CD4-positive, alpha-beta T cell treated with Interleukin-17A for 4 hours (primary cell): Measurements from ENCODE around the gene ANAPC10.
"Not testable (repeated sequence)": the region's sequence is repeated elsewhere in the genome, so short reads cannot be mapped to it uniquely, and the experiment has no call there.

ENCODE experiments used
- DNase-seq: peaks from one replicate; pipeline ENCODE4 v3.0.0-alpha.2; 2020; ENCODE audit warnings: mixed read lengths

Gene ANAPC10

DNA sequence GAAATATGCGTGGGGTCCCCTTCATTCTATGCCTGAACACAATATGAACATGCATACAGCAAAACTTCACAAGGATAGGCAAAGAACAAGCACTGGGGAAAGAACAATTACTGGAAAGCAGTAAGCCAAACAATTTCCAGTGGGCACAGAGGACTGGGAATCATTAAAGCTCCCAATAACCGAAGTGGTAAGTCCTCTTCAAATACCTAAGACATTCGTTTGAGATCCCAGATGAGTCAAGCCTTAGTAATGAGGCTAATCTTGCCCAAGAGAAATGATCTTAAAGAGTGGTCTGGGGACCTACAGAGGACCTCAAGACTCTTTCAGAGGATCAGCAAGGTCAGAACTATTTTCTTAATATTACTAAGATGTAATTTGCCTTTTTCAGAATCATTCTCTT is 28.6 kb downstream of the ANAPC10 start:
- no peak for DNase-seq

GRCh38 chr4:145066063-145066501 is 31.9 kb downstream of the ANAPC10 start:
- no peak for DNase-seq

DNA sequence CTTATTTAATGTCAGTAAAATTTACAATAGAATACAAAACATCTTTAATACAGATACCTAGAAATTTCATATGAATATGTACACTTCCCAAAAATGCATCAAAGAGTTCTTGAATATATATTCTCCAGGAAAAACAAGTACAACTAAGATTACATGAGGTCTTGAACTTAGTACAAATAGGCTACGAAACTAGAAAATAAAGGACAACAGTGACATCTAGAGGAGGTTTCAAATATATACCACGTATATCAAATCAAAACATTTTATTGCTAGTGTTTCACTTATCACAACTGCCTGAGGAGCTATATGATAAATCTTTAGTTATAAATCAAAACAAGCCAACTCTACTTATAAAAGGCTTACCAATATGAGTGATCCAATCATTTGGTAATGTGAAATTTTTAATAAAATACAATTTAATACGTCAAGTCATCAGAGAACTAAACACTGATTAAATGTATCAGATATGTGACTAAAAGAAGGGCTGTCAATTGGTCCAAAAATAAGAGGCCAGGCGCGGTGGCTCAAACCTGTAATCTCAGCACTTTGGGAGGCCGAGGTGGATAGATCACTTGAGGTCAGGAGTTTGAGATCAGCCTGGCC is 36.6 kb downstream of the ANAPC10 start:
- no peak for DNase-seq

GRCh38 chr4:145058256-145058655 is 39.7 kb downstream of the ANAPC10 start:
- no peak for DNase-seq

- no peak for DNase-seq
Measured at GRCh38 chr4:145056325-145057130, 41.5 kb downstream of the ANAPC10 start.

DNA sequence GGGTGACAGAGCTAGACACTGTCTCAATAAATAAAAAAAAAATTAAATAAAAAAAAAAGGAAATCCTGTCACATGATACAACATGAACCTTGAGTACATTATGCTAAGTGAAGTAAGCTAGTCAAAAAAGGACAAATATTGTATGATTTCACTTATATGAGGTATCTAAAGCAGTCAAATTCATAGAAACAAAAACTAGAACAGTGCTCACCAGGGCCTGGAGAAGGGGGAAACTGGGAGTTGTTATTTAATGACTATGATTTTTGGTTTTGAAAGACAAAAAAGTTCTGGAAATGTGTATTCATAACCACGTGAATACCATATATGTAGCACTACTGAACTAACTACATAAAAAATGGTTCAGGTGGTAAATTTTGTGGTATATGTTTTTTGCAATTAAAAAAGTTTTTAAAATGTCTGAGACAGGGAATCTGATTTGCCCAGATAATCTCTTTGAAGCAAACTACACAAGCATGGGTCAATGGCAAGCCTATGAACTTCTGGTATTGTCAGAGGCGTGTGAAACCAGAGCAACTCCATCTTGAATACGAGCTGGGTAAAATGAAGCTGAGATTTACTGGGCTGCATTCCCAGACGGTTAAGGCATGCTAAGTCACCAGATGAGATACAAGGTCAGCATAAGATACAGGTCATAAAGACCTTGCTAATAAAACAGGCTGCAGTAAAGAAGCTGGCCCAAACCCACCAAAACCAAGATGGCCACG is 42.3 kb downstream of the ANAPC10 start:
- DNase-seq, result no peak

DNA sequence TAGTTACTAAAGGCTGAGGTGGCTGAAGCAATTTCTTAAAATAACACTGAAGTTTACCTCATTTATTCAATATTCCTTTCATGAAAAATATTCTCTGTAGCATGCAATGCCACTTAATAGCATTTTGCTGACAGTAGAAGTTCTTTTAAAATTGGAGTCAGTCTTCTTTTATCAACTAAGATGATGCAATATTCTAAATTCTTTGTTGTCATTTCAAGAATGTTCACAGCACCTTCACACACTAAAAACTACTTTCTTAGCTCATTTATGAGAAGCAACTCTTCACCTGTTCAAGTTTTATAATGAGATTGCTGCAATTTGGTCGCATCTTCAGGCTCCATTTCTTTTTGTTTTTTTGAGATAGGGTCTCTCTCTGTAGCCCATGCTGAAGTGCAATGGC is 48.8 kb downstream of the ANAPC10 start:
- DNase-seq, result no peak

GRCh38 chr4:145048817-145049216 is 49.2 kb downstream of the ANAPC10 start:
- DNase-seq, result no peak

DNA sequence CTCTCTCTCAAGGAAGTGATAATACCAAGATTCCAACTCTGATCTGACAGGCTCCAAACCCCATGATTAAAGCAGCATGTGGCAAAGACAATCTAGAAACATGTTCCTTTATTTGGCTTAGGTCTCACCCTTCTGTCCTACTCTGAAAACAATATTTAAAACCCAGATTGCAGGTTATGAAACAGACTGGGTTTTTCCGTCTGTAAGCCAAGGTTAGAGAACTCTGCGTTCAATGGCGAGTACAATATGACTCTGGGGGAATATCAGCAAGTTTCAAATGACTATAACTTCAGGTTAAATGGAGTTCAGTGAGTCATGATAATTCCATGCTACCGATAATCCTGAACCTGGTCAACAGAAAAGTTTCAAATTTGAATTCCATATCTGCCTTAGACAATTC is 50.8 kb downstream of the ANAPC10 start:
- no peak for DNase-seq

GRCh38 chr4:145045180-145045579 is 52.8 kb downstream of the ANAPC10 start:
- no peak for DNase-seq

- no peak for DNase-seq
Measured at GRCh38 chr4:145044341-145044740, 53.7 kb downstream of the ANAPC10 start.

GRCh38 chr4:145043306-145043705 is 54.7 kb downstream of the ANAPC10 start:
- DNase-seq, result no peak

- DNase-seq, result no peak
Measured at GRCh38 chr4:145042601-145043285, 55.3 kb downstream of the ANAPC10 start.

GRCh38 chr4:145041378-145041777 is 56.6 kb downstream of the ANAPC10 start:
- no peak for DNase-seq

DNA sequence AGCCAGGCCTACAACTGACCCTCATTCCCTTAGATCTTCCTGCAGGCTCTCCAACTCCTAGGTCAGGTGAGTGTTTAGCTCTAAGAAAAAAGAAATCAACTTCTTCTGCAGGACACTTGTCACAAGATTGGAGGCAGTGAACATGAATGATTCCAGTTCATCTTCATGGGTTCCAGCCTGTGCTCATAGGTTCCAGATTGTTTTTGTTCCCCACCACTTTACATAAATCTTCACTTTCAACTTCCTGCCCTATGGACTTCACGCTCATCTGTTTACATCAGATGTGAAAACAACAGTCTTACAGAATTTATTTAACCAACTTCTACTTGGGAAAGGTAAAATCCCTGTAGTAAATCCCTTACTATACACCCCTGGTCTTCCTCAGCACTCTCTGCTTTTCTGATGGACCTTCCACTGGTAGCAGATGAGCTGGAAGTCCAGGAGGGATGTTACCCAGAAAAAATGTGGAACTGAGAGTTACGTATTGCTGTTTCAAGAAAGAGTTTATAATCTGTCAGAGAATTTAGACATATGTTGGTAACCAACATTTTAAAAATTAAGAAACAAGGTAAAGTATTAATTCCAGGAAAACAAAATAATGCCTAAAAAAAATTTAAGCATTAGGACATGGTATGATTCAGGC is 62.4 kb downstream of the ANAPC10 start:
- no peak for DNase-seq

- no peak for DNase-seq
Measured at GRCh38 chr4:145034727-145035211, 63.2 kb downstream of the ANAPC10 start.

DNA sequence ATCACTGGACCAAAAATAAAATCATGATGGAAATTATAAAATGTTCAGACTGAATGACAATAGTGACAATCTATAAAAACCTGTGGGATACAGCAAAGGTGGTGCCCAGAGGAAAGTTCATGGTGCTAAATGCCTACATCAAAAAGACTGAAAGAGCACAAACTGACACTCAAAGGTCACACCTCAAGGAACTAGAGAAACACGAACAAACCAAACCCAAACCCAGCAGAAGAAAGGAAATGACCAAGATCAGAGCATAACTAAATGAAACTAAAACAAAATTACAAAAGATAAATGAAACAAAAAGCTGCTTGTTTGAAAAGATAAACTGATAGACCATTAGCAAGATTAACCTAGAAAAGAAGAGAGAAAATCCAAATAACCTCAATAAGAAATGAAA is 78.7 kb downstream of the ANAPC10 start:
- DNase-seq, result no peak

DNA sequence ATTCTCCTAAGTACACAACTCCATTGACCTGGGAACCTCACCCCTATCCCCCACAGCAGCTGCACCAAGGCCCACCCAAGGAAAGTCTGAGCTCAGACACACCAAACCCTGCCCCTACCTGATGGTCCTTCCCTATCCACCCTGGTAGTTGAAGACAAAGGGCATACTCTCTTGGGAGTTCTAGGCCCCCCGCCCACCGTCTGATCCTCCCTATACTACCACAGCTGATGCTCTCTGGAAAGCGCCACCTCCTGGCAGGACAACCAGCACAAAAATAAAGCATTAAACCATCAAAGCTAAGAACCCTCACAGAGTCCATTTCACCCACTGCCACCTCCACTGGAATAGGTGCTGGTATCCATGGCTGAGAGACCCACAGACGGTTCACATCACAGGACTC is 83.6 kb downstream of the ANAPC10 start:
- no peak for DNase-seq

DNA sequence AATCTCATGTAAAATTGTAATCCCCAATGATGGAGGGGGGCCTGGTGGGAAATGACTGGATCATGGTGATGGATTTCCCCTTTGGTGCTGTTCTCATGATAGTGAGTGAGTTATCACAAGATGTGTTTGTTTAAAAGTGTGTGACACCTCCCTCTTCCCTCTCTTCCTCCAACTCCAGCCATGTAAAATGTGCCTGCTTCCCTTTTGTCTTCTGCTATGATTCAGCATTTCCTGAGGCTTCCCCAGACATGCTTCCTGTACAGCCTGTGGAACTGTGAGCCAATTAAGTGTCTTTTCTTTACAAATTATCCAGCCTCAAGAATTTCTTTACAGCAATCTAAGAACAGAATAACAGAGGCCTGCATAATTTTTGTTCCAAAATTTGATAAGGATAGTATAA is 85.2 kb downstream of the ANAPC10 start:
- DNase-seq, result no peak

DNA sequence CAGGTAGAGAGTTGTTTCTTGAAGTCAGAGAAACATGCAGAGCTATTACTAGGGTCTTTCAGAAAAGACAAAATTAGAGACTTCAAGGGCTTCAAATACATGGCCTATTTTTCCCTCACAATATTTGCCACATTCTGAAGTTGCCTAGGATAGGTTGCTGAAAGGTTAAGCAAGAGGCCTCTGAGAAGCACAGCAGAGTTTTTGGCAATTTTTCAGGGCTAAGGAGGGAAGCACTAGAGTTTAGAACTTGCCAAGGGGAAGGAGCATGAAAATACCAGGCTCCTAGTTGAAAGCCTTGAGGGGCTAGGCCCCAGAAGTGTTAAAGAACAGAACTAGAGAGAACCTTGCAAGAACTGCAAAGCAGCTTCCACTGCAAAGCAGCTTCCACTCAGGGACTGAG is 86.4 kb downstream of the ANAPC10 start:
- no peak for DNase-seq

DNA sequence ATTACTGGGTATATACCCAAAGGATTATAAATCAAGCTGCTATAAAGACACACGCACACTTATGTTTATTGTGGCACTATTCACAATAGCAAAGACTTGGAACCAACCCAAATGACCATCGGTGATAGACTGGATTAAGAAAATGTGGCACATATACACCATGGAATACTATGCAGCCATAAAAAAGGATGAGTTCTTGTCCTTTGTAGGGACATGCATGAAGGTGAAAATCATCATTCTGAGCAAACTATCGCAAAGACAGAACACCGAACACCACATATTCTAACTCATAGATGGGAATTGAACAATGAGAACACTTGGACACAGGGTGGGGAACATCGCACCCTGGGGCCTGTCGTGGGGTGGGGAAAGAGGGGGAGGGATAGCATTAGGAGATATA is 87.7 kb downstream of the ANAPC10 start:
- DNase-seq, result not testable (repeated sequence)

DNA sequence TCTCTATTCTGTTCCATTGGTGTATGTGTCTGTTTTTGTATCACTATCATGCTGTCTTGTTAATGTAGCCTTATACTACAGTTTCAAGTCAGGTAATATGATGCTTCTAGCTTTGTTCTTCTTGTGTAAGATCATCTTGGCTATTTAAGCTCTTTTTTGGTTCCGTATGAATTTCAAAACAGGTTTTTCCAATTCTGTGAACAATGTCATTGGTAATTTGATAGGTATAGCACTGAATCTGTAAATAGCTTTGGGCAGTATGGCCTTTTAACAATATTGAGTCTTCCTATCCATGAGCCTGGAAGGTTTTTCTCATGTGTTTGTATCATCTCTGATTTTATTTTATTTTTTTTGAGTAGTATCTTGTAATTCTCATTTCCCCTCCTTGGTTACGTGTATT is 94.3 kb downstream of the ANAPC10 start:
- DNase-seq, result no peak

- DNase-seq, result no peak
Measured at GRCh38 chr4:145001635-145002034, 96.4 kb downstream of the ANAPC10 start.
